Liver (tissue), 9 donors: ENCODE data around the gene ZNF600. TPM values are rescaled to one million over a fixed set of nuclear protein-coding genes. Genes with fewer than 3 reads are reported as not detected.

Source experiments
- DNase-seq: peaks from one replicate; pipeline ENCODE4 v3.0.0-alpha.2; 2017; ENCODE audit warnings: low spot score
- H3K27ac ChIP-seq, 2 donors: one replicate each; pipeline ENCODE4 v1.7.0; 2013; ENCODE audit warnings: inconsistent platforms in 2 of 2, low read length in 2 of 2, control low read depth in 1 of 2, low read depth in 1 of 2, mild to moderate bottlenecking in 1 of 2
- H3K27me3 ChIP-seq, 4 donors: one replicate each; pipeline versions ENCODE4 v1.6.1 to v1.7.0; 2013; ENCODE audit warnings: low read length in 3 of 4, inconsistent platforms in 1 of 4, mild to moderate bottlenecking in 1 of 4, moderate library complexity in 1 of 4; ENCODE audit not compliant: control insufficient read depth in 4 of 4, insufficient read depth in 4 of 4
- H3K36me3 ChIP-seq, 4 donors: one replicate each; pipeline versions ENCODE4 v1.6.1 to v1.7.0; 2013; ENCODE audit warnings: low read length in 3 of 4, mild to moderate bottlenecking in 3 of 4, low read depth in 1 of 4, moderate library complexity in 1 of 4; ENCODE audit not compliant: control insufficient read depth in 4 of 4, insufficient read depth in 3 of 4
- H3K4me1 ChIP-seq, 4 donors: one replicate each; pipeline versions ENCODE4 v1.6.1 to v1.7.0; 2013; ENCODE audit warnings: low read length in 3 of 4, mild to moderate bottlenecking in 3 of 4, moderate library complexity in 1 of 4; ENCODE audit not compliant: control insufficient read depth in 4 of 4, insufficient read depth in 4 of 4
- H3K4me3 ChIP-seq, 3 donors: one replicate each; pipeline versions ENCODE4 v1.6.1 to v1.7.0; 2013; ENCODE audit warnings: low read length in 3 of 3, control low read depth in 1 of 3, low read depth in 1 of 3, mild to moderate bottlenecking in 1 of 3
- H3K9ac ChIP-seq, 2 donors: one replicate each; pipeline ENCODE4 v1.7.0; 2013; ENCODE audit warnings: low read length in 2 of 2, mild to moderate bottlenecking in 2 of 2, moderate library complexity in 2 of 2, control low read depth in 1 of 2, low read depth in 1 of 2
- H3K9me3 ChIP-seq, 4 donors: one replicate each; pipeline versions ENCODE4 v1.6.1 to v1.7.0; 2013; ENCODE audit warnings: low read length in 3 of 4; ENCODE audit not compliant: control insufficient read depth in 4 of 4
- ATF3 ChIP-seq: IDR thresholded peaks from 2 replicates; pipeline ENCODE4 v1.6.1; 2016; ENCODE audit warnings: antibody characterized with exemption
- EGR1 ChIP-seq, 2 donors: IDR thresholded peaks; 2 replicates each; pipeline ENCODE4 v1.6.1; 2016 to 2018; ENCODE audit warnings: antibody characterized with exemption in 2 of 2, low read depth in 2 of 2
- FOXA1 ChIP-seq: IDR thresholded peaks from 2 replicates; pipeline ENCODE4 v1.6.1; 2016; ENCODE audit warnings: antibody characterized with exemption
- FOXA2 ChIP-seq: IDR thresholded peaks from 2 replicates; pipeline ENCODE4 v1.6.1; 2016; ENCODE audit warnings: antibody characterized with exemption
- GABPA ChIP-seq, 2 donors: IDR thresholded peaks in 1 of 2; conservative IDR thresholded peaks in 1 of 2; 2 replicates each; pipeline ENCODE4 v1.6.1; 2016; ENCODE audit warnings: antibody characterized with exemption in 2 of 2, mild to moderate bottlenecking in 1 of 2, moderate library complexity in 1 of 2
- HNF4A ChIP-seq, 2 donors: conservative IDR thresholded peaks; 2 replicates each; pipeline ENCODE4 v1.6.1; 2016; ENCODE audit warnings: antibody characterized with exemption in 2 of 2, mild to moderate bottlenecking in 2 of 2
- JUND ChIP-seq, 2 donors: IDR thresholded peaks; 2 replicates each; pipeline ENCODE4 v1.6.1; 2016; ENCODE audit warnings: antibody characterized with exemption in 2 of 2
- MAX ChIP-seq: IDR thresholded peaks from 2 replicates; pipeline ENCODE4 v1.6.1; 2016; ENCODE audit warnings: antibody characterized with exemption
- NR2F2 ChIP-seq: IDR thresholded peaks from 2 replicates; pipeline ENCODE4 v1.6.1; 2016; ENCODE audit warnings: antibody characterized with exemption
- RAD21 ChIP-seq, 2 donors: IDR thresholded peaks; 2 replicates each; pipeline ENCODE4 v1.6.1; 2016; ENCODE audit warnings: antibody characterized with exemption in 2 of 2, mild to moderate bottlenecking in 2 of 2
- REST ChIP-seq: IDR thresholded peaks from 2 replicates; pipeline ENCODE4 v1.6.1; 2016; ENCODE audit warnings: antibody characterized with exemption, mild to moderate bottlenecking
- RXRA ChIP-seq, 2 donors: IDR thresholded peaks; 2 replicates each; pipeline ENCODE4 v1.6.1; 2017 to 2018; ENCODE audit warnings: antibody characterized with exemption in 2 of 2, mild to moderate bottlenecking in 1 of 2
- SP1 ChIP-seq: IDR thresholded peaks from 2 replicates; pipeline ENCODE4 v1.6.1; 2018; ENCODE audit warnings: antibody characterized with exemption, mild to moderate bottlenecking
- TAF1 ChIP-seq: conservative IDR thresholded peaks from 2 replicates; pipeline ENCODE4 v1.6.1; 2016; ENCODE audit warnings: antibody characterized with exemption, mild to moderate bottlenecking
- YY1 ChIP-seq: IDR thresholded peaks from 2 replicates; pipeline ENCODE4 v1.6.1; 2016; ENCODE audit warnings: antibody characterized with exemption, mild to moderate bottlenecking
- ZBTB33 ChIP-seq: IDR thresholded peaks from 2 replicates; pipeline ENCODE4 v1.6.1; 2016; ENCODE audit warnings: antibody characterized with exemption
- WGBS: extraction: QIAGEN DNeasy Blood & Tissue Kit; methylation state at CpG from one replicate; pipeline ENCODE4 v1.1.7; 2013; 5-methylcytosine and 5-hydroxymethylcytosine counted together
- polyA plus RNA-seq, 2 donors: library from polyadenylated mRNA; stranded (reverse) in 1 of 2; unstranded in 1 of 2; fragments of 200-250 nt in 1 of 2; fragments of >200 nt in 1 of 2; fragmentation: Nextera tagmentation in 1 of 2; extraction: Ambion mirVana in 1 of 2; gene quantifications; one replicate each; pipeline versions ENCODE4 v1.2.1 to v1.2.3, GENCODE V29; 2013 to 2015
- total RNA-seq, 2 donors: library from RNA; depleted of rRNA; stranded (reverse); fragments of >200 nt; gene quantifications; one replicate each; pipeline ENCODE4 v1.2.3, GENCODE V29; 2014
- donor health status: healthy.
- donor health status: healthy.
- donor health status: healthy.
- donor health status: healthy.
- donor health status: healthy.

Gene ZNF600
- total and polyA plus RNA-seq, 4 donors, result 1.4 to 2.1 (median 1.6) TPM

- Histone ChIP-seq H3K9me3 (peaks cover 0 to 20% (median 11%) of the 10 kb centered on the region in 4 donors), H3K27me3 (no peaks in the 10 kb centered on the region)
Measured at GRCh38 chr19:52825765-52826164, 39.2 kb upstream of the ZNF600 start.

GRCh38 chr19:52823676-52824075, 37.1 kb upstream of the ZNF600 start:
- Histone ChIP-seq H3K9ac (no peak overlapping the region), H3K27ac (no peak overlapping the region), H3K4me3 (no peak overlapping the region), H3K4me1 (no peaks in the 10 kb centered on the region), H3K27me3 (no peaks in the 10 kb centered on the region), H3K9me3 (peaks cover 0 to 19% (median 10%) of the 10 kb centered on the region in 4 donors), H3K36me3 (no peaks in the 10 kb centered on the region)
- TF ChIP-seq YY1, result no peak
- no peak for TF ChIP-seq SP1
- TF ChIP-seq ZBTB33, result no peak
- no peak for TF ChIP-seq NR2F2
- no peak for TF ChIP-seq REST
- no peak for TF ChIP-seq FOXA2
- TF ChIP-seq JUND (IDR thresholded peaks at IDR 0.05), result no peak
- TF ChIP-seq RAD21 (IDR thresholded peaks at IDR 0.05), result no peak
- no peak for TF ChIP-seq TAF1
- no peak for TF ChIP-seq MAX
- TF ChIP-seq ATF3, result no peak
- TF ChIP-seq RXRA (IDR thresholded peaks at IDR 0.05), result no peak
- TF ChIP-seq GABPA (IDR thresholded peaks at IDR 0.05 in 1 of 2, conservative IDR thresholded peaks at IDR 0.05 in 1 of 2), result no peak
- TF ChIP-seq EGR1 (IDR thresholded peaks at IDR 0.05; ENCODE audit: low read depth in 2 of 2), result no peak
- no peak for TF ChIP-seq FOXA1
- no peak for TF ChIP-seq HNF4A (conservative IDR thresholded peaks at IDR 0.05)
- 94% methylated on average over 12 of the region's 12 CpGs for WGBS
- DNase-seq, result no peak

More at GRCh38 chr19:52825765-52826164, 39.2 kb upstream of the ZNF600 start:
- no peak for DNase-seq
- H3K27ac ChIP-seq, result no peak overlapping the region
- H3K4me3 ChIP-seq, result no peak overlapping the region
- no peaks in the 10 kb centered on the region for H3K4me1 ChIP-seq
- TF ChIP-seq YY1 (no peak), RXRA (IDR thresholded peaks at IDR 0.05) (no peak), JUND (IDR thresholded peaks at IDR 0.05) (no peak), HNF4A (conservative IDR thresholded peaks at IDR 0.05) (no peak), ZBTB33 (no peak), TAF1 (no peak), GABPA (IDR thresholded peaks at IDR 0.05 in 1 of 2, conservative IDR thresholded peaks at IDR 0.05 in 1 of 2) (no peak), FOXA1 (no peak)
- 91% methylated on average over 5 of the region's 5 CpGs for WGBS
- no peaks in the 10 kb centered on the region for H3K36me3 ChIP-seq
- H3K9ac ChIP-seq, result no peak overlapping the region
